ENCODE data around the gene RNU6-9. TPM values are rescaled to one million over a fixed set of nuclear protein-coding genes. Genes with fewer than 3 reads are reported as not detected.

Gene RNU6-9
- total RNA-seq, 1 donor from 2014 or later: not detected

DNA sequence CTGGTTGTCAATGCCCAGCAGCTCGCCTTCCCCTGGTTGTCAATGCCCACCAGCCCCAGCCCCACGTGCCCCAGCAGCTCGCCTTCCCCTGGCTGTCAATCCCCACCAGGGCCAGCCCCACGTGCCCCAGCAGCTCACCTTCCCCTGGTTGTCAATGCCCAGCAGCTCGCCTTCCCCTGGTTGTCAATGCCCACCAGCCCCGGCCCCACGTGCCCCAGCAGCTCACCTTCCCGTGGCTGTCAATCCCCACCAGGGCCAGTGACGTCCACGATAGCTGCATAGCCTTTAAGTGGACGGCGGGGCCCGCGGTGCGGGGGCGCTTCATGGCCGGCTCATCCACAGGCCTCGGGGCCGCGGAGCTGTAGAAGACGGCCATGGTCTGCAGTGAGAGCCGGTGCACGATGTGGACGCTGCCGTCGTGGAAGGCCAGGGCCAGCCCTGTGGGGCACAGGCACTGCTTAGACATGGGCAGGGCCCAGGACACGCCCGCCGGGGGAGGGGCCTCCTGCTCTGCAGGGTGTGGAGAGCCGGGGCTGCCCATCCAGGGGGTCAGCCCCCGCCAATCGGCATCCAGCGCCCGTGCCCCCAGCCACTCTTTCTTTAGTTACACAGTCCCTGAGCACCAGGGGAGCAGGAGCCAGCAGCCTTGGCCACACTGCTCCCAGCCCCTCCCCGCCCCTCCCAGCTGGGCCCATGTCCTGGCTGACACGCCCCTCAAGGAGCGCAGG lies 13.4 kb upstream of the RNU6-9 start:
- Mint-ChIP-seq H3K9me3 (ENCODE audit: unreplicated experiment) (peaks cover 8% of the 10 kb centered on the region), H3K4me1 (ENCODE audit: low read depth, unreplicated experiment) (no peaks in the 10 kb centered on the region), H3K36me3 (ENCODE audit: unreplicated experiment) (no peaks in the 10 kb centered on the region), H3K27ac (ENCODE audit: unreplicated experiment) (no peak overlapping the region), H3K4me3 (ENCODE audit: unreplicated experiment) (no peak overlapping the region), H3K27me3 (ENCODE audit: unreplicated experiment) (peaks cover 4% of the 10 kb centered on the region)
- TF ChIP-seq, protein P1, sequence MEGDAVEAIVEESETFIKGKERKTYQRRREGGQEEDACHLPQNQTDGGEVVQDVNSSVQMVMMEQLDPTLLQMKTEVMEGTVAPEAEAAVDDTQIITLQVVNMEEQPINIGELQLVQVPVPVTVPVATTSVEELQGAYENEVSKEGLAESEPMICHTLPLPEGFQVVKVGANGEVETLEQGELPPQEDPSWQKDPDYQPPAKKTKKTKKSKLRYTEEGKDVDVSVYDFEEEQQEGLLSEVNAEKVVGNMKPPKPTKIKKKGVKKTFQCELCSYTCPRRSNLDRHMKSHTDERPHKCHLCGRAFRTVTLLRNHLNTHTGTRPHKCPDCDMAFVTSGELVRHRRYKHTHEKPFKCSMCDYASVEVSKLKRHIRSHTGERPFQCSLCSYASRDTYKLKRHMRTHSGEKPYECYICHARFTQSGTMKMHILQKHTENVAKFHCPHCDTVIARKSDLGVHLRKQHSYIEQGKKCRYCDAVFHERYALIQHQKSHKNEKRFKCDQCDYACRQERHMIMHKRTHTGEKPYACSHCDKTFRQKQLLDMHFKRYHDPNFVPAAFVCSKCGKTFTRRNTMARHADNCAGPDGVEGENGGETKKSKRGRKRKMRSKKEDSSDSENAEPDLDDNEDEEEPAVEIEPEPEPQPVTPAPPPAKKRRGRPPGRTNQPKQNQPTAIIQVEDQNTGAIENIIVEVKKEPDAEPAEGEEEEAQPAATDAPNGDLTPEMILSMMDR (IDR thresholded peaks at IDR 0.05; ENCODE audit: partially characterized antibody, unreplicated experiment): no peak
- no peak for DNase-seq

DNA sequence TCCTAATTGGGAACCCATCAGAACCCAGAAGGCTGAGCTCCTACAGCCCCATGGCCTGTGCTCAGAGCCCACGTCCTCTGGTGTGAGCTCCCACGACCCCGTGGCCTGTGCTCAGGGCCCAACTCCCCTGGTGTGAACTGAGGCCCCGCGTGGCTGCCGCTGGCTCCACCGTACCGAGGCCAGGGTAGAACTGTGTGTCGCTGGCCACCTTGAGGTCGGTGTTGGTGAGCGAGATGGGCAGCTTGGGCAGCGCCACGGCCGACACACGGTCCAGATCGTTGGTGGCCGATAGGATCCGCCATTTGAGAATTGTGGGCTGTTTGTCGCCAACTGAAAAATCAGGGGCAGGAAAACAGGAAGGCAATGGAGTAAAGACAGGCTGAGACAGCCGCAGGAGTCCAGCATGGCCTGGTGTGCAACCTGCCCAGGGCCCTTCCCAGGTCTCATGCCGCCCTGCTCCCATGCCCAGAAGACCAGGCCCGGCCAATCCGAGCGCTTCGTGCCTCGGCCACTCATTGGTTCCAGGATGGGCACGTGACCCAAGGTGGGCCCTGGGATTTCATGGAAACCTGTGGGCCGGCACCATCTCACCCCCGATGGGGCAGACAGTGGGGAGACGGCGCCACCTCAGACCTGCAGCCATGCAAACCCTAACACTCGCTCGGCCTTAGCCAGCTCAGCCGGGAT lies 11.8 kb upstream of the RNU6-9 start:
- no peak for DNase-seq
- peaks cover 4% of the 10 kb centered on the region for H3K27me3 Mint-ChIP-seq (ENCODE audit: unreplicated experiment)
- no peaks in the 10 kb centered on the region for H3K36me3 Mint-ChIP-seq (ENCODE audit: unreplicated experiment)
- H3K4me3 Mint-ChIP-seq (ENCODE audit: unreplicated experiment): no peak overlapping the region
- H3K4me1 Mint-ChIP-seq (ENCODE audit: low read depth, unreplicated experiment): no peaks in the 10 kb centered on the region
- H3K27ac Mint-ChIP-seq (ENCODE audit: unreplicated experiment): no peak overlapping the region
- H3K9me3 Mint-ChIP-seq (ENCODE audit: unreplicated experiment): peaks cover 4% of the 10 kb centered on the region
- TF ChIP-seq, protein P1 (IDR thresholded peaks at IDR 0.05; ENCODE audit: partially characterized antibody, unreplicated experiment): no peak

DNA sequence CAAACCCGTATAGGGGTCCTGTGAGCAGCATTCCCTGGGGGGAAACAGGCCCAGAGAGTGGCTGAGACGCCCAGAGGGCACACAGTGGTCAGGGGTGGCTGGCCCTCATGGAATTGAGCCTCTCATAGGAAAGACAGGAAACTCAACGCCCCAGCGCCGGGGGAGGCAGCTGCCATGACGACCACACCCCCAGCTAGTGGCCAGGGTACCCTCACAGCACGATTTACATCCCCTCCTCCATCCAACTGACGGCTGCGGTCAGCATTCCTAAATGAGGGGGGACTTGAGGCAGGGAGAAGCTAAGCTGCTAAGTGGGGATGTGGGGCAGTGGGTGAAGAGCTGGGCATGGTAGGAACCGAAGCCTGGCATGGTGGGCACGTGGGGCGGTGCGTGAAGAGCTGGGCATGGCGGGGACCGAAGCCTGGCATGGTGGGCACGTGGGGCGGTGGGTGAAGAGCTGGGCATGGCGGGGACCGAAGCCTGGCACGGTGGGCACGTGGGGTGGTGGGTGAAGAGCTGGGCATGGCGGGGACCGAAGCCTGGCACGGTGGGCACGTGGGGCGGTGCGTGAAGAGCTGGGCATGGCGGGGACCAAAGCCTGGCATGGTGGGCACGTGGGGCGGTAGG lies 10.3 kb upstream of the RNU6-9 start:
- Mint-ChIP-seq H3K36me3 (ENCODE audit: unreplicated experiment) (no peaks in the 10 kb centered on the region), H3K27me3 (ENCODE audit: unreplicated experiment) (peaks cover 4% of the 10 kb centered on the region), H3K27ac (ENCODE audit: unreplicated experiment) (no peak overlapping the region), H3K4me1 (ENCODE audit: low read depth, unreplicated experiment) (no peaks in the 10 kb centered on the region), H3K4me3 (ENCODE audit: unreplicated experiment) (no peak overlapping the region), H3K9me3 (ENCODE audit: unreplicated experiment) (peaks cover 3% of the 10 kb centered on the region)
- no peak for DNase-seq
- TF ChIP-seq, protein P1 (IDR thresholded peaks at IDR 0.05; ENCODE audit: partially characterized antibody, unreplicated experiment): no peak

DNA sequence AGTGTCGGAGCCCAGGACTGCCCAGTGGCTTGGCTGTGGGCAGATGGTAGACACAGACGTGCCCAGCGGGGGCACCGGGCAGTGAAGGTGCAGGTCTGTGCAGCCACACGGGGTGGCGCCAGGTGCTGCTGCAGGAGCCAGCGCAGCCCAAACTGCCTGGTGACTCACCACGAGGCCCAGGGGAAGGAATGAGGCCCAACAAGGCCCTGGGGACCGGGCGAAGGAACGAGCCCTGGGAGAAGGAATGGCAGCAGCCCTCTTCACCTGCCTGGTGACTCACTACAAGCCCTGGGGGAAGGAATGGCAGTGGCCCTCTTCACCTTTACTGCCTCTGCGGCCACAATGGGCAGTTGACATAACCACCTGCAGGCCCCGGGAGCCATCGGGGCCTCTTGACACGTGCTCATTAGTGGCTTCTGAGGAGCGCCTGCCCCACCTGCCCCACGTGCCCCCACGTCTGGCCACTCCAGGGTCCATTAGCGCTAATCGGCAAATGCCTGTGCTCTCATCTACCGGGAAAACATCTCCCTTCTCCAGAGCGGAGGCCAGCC lies 9.5 kb upstream of the RNU6-9 start:
- TF ChIP-seq, protein P1 (IDR thresholded peaks at IDR 0.05; ENCODE audit: partially characterized antibody, unreplicated experiment): no peak
- H3K27ac Mint-ChIP-seq (ENCODE audit: unreplicated experiment): no peak overlapping the region
- no peak overlapping the region for H3K4me3 Mint-ChIP-seq (ENCODE audit: unreplicated experiment)
- H3K9me3 Mint-ChIP-seq (ENCODE audit: unreplicated experiment): peaks cover 3% of the 10 kb centered on the region
- no peaks in the 10 kb centered on the region for H3K36me3 Mint-ChIP-seq (ENCODE audit: unreplicated experiment)
- H3K4me1 Mint-ChIP-seq (ENCODE audit: low read depth, unreplicated experiment): no peaks in the 10 kb centered on the region
- no peak for DNase-seq
- peaks cover 4% of the 10 kb centered on the region for H3K27me3 Mint-ChIP-seq (ENCODE audit: unreplicated experiment)
